ENCODE measurements around the gene SLC12A4. TPM values are rescaled to one million over a fixed set of nuclear protein-coding genes. Genes with fewer than 3 reads are reported as not detected.

The SLC12A4 gene
- total and polyA plus RNA-seq, 8 donors = 5.7 to 136 (median 20.1) TPM

DNA sequence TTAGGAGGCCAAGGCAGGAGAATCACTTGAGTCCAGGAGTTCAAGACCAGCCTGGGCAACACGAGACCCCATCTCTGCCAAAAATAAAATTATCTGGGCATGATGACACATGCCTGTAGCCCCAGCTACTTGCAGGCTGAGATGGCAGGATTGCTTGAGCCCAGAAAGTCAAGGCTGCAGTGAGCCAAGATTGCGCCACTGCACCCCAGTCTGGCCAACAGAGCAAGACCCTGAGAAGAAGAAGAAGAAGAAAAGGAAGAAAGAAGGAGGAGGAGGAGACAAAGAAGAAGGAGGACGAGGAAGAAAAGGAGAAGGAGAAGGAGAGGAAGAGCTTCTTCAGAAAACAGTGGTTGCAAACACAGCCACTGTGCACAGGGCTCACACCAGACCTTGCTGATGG lies 20.2 kb upstream of the SLC12A4 start:
- H3K27ac ChIP-seq = no peak overlapping the region
- H3K36me3 ChIP-seq = no peaks in the 10 kb centered on the region
- TF ChIP-seq POLR2AphosphoS5 (IDR thresholded peaks at IDR 0.05) = no peak
- TF ChIP-seq, protein P1, sequence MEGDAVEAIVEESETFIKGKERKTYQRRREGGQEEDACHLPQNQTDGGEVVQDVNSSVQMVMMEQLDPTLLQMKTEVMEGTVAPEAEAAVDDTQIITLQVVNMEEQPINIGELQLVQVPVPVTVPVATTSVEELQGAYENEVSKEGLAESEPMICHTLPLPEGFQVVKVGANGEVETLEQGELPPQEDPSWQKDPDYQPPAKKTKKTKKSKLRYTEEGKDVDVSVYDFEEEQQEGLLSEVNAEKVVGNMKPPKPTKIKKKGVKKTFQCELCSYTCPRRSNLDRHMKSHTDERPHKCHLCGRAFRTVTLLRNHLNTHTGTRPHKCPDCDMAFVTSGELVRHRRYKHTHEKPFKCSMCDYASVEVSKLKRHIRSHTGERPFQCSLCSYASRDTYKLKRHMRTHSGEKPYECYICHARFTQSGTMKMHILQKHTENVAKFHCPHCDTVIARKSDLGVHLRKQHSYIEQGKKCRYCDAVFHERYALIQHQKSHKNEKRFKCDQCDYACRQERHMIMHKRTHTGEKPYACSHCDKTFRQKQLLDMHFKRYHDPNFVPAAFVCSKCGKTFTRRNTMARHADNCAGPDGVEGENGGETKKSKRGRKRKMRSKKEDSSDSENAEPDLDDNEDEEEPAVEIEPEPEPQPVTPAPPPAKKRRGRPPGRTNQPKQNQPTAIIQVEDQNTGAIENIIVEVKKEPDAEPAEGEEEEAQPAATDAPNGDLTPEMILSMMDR (IDR thresholded peaks at IDR 0.05) = no peak
- no peak for TF ChIP-seq EP300 (IDR thresholded peaks at IDR 0.05)
- no peak for TF ChIP-seq POLR2A (IDR thresholded peaks at IDR 0.05)
- 74 to 84% (median 79%) methylated on average over 3 of the region's 3 CpGs for WGBS, 5 donors
- no peaks in the 10 kb centered on the region for H3K9me3 ChIP-seq
- H3K4me1 ChIP-seq = peaks cover 9 to 29% (median 17%) of the 10 kb centered on the region in 4 donors
- intact Hi-C loops (cut with DNase I; ENCODE audit: low total_unique reads) = no loop called here
- no peak for DNase-seq
- H3K4me3 ChIP-seq = no peak overlapping the region
- H3K27me3 ChIP-seq = no peaks in the 10 kb centered on the region

DNA sequence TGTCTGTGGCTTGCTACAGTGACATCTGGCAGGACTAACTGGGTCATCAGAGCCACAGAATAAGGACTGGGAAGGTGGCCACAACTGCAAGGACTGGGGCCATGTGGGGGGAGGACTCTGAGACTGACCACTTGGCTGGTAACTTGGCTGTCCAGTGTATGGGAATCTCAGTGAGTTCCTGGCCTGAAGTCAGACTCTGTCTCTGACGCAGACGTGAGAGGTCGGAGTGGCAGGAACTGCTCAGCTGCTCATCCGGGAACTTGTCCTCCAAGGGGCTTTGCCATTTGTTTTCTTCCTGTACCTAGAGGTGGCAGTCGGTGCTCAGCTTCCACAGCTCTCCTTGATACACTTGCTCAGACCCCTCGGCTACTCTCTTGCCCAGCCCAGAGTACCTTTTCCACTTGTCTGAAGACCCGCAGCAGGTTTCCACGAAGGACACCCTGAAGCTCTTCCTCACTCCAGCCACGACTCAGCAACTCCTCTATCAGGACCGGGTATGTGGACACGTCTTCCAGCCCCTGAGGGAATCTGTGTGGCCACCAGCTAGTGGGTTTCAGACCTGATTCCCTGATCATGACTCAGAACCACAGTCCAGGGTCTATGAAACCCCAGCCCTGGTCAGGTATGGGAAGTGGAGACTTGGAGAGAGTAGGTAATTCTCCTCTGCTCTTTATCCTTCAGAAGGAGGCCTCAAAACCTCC lies 19.2 kb upstream of the SLC12A4 start:
- H3K27me3 ChIP-seq = no peaks in the 10 kb centered on the region
- H3K4me1 ChIP-seq = peaks cover 0 to 21% (median 6%) of the 10 kb centered on the region in 4 donors
- H3K9me3 ChIP-seq = no peaks in the 10 kb centered on the region
- 67 to 77% (median 74%) methylated on average over 11 of the region's 11 CpGs for WGBS, 5 donors
- intact Hi-C loops (cut with DNase I; ENCODE audit: low total_unique reads) = no loop called here
- TF ChIP-seq POLR2AphosphoS5 (IDR thresholded peaks at IDR 0.05) (no peak), POLR2A (IDR thresholded peaks at IDR 0.05) (no peak), EP300 (IDR thresholded peaks at IDR 0.05) (no peak)
- TF ChIP-seq, protein P1 (IDR thresholded peaks at IDR 0.05) = no peak
- peak overlapping the region in 1 of 5 donors; percentile 60 for H3K27ac ChIP-seq
- H3K36me3 ChIP-seq = no peaks in the 10 kb centered on the region
- H3K4me3 ChIP-seq = no peak overlapping the region
- no peak for DNase-seq

DNA sequence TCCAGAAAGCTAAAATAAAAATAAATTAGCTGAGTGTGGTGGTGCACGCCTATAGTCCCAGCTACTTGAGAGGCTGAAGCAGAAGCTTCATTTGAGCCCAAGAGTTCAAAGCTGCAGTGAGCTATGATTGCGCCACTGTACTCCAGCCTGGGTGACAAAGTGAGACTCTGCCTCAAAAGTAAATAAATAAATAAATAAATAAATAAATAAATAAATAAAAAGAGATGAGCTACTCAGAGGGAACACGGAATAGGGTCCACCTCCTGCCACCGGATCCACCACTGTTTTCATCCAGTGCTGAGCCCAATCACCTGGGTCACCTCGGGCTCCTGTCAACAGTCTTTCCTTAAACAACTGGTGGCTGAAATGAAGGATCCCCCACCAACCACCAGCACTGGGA lies 18.5 kb upstream of the SLC12A4 start:
- no peak overlapping the region for H3K4me3 ChIP-seq
- H3K9me3 ChIP-seq = no peaks in the 10 kb centered on the region
- H3K27ac ChIP-seq = no peak overlapping the region
- H3K36me3 ChIP-seq = no peaks in the 10 kb centered on the region
- 78 to 87% (median 87%) methylated on average over 5 of the region's 5 CpGs for WGBS, 5 donors
- DNase-seq = no peak
- intact Hi-C loops (cut with DNase I; ENCODE audit: low total_unique reads) = no loop called here
- TF ChIP-seq EP300 (IDR thresholded peaks at IDR 0.05) = no peak
- no peak for TF ChIP-seq POLR2A (IDR thresholded peaks at IDR 0.05)
- TF ChIP-seq, protein P1 (IDR thresholded peaks at IDR 0.05) = no peak
- no peak for TF ChIP-seq POLR2AphosphoS5 (IDR thresholded peaks at IDR 0.05)
- no peaks in the 10 kb centered on the region for H3K27me3 ChIP-seq
- peaks cover 0 to 20% (median 6%) of the 10 kb centered on the region in 4 donors for H3K4me1 ChIP-seq

DNA sequence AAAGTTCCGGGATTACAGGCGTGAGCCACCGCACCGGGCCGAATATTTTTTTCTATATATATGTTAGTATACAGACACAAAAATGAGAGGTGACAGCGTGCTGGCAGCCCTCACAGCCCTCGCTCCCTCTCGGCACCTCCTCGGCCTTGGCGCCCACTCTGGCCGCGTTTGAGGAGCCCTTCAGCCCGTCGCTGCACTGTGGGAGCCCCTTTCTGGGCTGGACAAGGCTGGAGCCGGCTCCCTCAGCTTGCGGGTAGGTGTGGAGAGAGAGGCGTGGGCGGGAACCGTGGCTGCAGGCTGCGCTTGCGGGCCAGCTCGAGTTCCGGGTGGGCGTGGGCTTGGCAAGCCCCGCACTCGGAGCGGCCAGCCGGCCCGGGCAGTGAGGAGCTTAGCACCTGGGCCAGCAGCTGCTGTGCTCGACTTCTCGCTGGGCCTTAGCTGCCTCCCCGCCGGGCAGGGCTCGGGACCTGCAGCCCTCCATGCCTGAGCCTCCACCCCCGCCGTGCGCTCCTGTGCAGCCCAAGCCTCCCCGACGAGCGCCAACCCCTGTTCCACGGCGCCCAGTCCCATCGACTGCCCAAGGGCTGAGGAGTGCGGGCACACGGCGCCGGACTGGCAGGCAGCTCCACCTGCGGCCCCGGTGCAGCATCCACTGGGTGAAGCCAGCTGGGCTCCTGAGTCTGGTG lies 13.7 kb upstream of the SLC12A4 start:
- peaks cover 0 to 20% (median 6%) of the 10 kb centered on the region in 4 donors for H3K4me1 ChIP-seq
- no peak overlapping the region for H3K4me3 ChIP-seq
- no peak overlapping the region for H3K27ac ChIP-seq
- DNase-seq = no peak
- no peaks in the 10 kb centered on the region for H3K36me3 ChIP-seq
- WGBS, 5 donors = 93 to 97% (median 96%) methylated on average over 32 to 49 of the region's 49 CpGs
- peaks cover 0 to 14% (median 7%) of the 10 kb centered on the region in 3 donors for H3K27me3 ChIP-seq
- no peaks in the 10 kb centered on the region for H3K9me3 ChIP-seq
- TF ChIP-seq POLR2A (IDR thresholded peaks at IDR 0.05) (no peak), EP300 (IDR thresholded peaks at IDR 0.05) (no peak), POLR2AphosphoS5 (IDR thresholded peaks at IDR 0.05) (no peak)
- TF ChIP-seq, protein P1 (IDR thresholded peaks at IDR 0.05) = no peak
- intact Hi-C loops (cut with DNase I; ENCODE audit: low total_unique reads) = no loop called here

Measured in stomach (tissue), 9 donors.